K562 (cell line): Measurements from ENCODE around the gene OXLD1. TPM values are rescaled to one million over a fixed set of nuclear protein-coding genes. Genes with fewer than 3 reads are reported as not detected.
A peak's percentile ranks its signal among the peaks of the same experiment; 100 is the strongest.

ENCODE experiments used
- ATF3 ChIP-seq, 2 experiments: fragments of 450-650 bp in 1 of 2; sonication (generic) in 1 of 2; formaldehyde crosslinking in 1 of 2; IDR thresholded peaks in 1 of 2; conservative IDR thresholded peaks in 1 of 2; 2 replicates each; pipeline versions ENCODE4 v1.6.1 to v1.8.1; 2016 to 2023; ENCODE audit warnings: mild to moderate bottlenecking in 2 of 2, moderate library complexity in 2 of 2, inconsistent platforms in 1 of 2, missing genetic modification reagents in 1 of 2
- EGR1 ChIP-seq: fragments of 450-650 bp; conservative IDR thresholded peaks from 2 replicates; pipeline ENCODE4 v1.6.1; 2017; ENCODE audit warnings: mild to moderate bottlenecking
- EHMT2 ChIP-seq: fragments of 450-650 bp; IDR thresholded peaks from 2 replicates; pipeline ENCODE4 v1.6.1; 2018; ENCODE audit warnings: antibody characterized with exemption
- IRF1 ChIP-seq: sonication (generic); formaldehyde crosslinking; IDR thresholded peaks from 2 replicates; pipeline ENCODE4 v1.8.0; 2022; ENCODE audit warnings: missing genetic modification reagents, mild to moderate bottlenecking, borderline replicate concordance
- MAFF ChIP-seq: IDR thresholded peaks from 2 replicates; pipeline ENCODE4 v1.6.1; 2012; ENCODE audit warnings: low read length, improper control_type of control experiment
- NCOA4 ChIP-seq: fragments of 450-650 bp; IDR thresholded peaks from 2 replicates; pipeline ENCODE4 v1.6.1; 2018; ENCODE audit warnings: mild to moderate bottlenecking; ENCODE audit not compliant: partially characterized antibody
- ZNF253 ChIP-seq: fragments of 250-450 bp; sonication (Bioruptor Pico); conservative IDR thresholded peaks from 2 replicates; pipeline ENCODE4 v1.6.1; 2021; ENCODE audit warnings: mild to moderate bottlenecking
- ZNF436 ChIP-seq: fragments of 250-450, 450-650 bp; sonication (Bioruptor Pico); formaldehyde crosslinking; IDR thresholded peaks from 2 replicates; pipeline ENCODE4 v1.7.0; 2020; ENCODE audit warnings: mild to moderate bottlenecking
- polyA plus RNA-seq, 8 experiments: library from polyadenylated mRNA; depleted of rRNA in 4 of 8; stranded (reverse) in 5 of 8; unstranded in 3 of 8; fragments of >200 nt; fragmentation: Nextera tagmentation in 2 of 8; fragmentation: Illumina TruSeq in 1 of 8; extraction: Ambion mirVana in 2 of 8; extraction: Trizol in 1 of 8; gene quantifications; 2 replicates each; pipeline versions ENCODE4 v1.2.1 to v1.2.3, GENCODE V29; 2011 to 2014; ENCODE audit warnings: inconsistent platforms in 1 of 8, missing spikeins in 1 of 8
- total RNA-seq, 7 experiments: library from RNA; depleted of rRNA in 6 of 7; stranded (reverse); fragments of >200 nt in 6 of 7; fragmentation: Illumina TruSeq in 2 of 7; extraction: Trizol in 2 of 7; gene quantifications; 2 replicates each; pipeline versions ENCODE4 v1.2.1 to v1.2.3, GENCODE V29; 2011 to 2021; ENCODE audit warnings: low replicate concordance in 1 of 7
- TF ChIP-seq, protein P1 (sequence below), 2 experiments: fragments of 450-650 bp in 1 of 2; sonication (generic) in 1 of 2; formaldehyde crosslinking in 1 of 2; IDR thresholded peaks; 2 replicates each; pipeline versions ENCODE4 v1.7.1 to v1.9.0; 2016 to 2022; ENCODE audit warnings: inconsistent platforms in 1 of 2, mild to moderate bottlenecking in 1 of 2, missing genetic modification reagents in 1 of 2
- TF ChIP-seq, protein P2 (sequence below): fragments of 250-450 bp; sonication (Bioruptor Pico); IDR thresholded peaks from 2 replicates; pipeline ENCODE4 v1.8.0; 2021; ENCODE audit warnings: mild to moderate bottlenecking, moderate library complexity
- TF ChIP-seq, protein P3 (sequence below): fragments of 150-350 bp; IDR thresholded peaks from 2 replicates; pipeline ENCODE4 v1.6.1; 2014; ENCODE audit warnings: low read depth, mild to moderate bottlenecking, low read length, borderline replicate concordance

OXLD1 gene
- total and polyA plus RNA-seq, 9 of the 15 experiments (the other 6 are each of a cell fraction or from before 2014, with no cell fraction given): 4.4 to 115 (median 29.3) TPM

- TF ChIP-seq, protein P1, sequence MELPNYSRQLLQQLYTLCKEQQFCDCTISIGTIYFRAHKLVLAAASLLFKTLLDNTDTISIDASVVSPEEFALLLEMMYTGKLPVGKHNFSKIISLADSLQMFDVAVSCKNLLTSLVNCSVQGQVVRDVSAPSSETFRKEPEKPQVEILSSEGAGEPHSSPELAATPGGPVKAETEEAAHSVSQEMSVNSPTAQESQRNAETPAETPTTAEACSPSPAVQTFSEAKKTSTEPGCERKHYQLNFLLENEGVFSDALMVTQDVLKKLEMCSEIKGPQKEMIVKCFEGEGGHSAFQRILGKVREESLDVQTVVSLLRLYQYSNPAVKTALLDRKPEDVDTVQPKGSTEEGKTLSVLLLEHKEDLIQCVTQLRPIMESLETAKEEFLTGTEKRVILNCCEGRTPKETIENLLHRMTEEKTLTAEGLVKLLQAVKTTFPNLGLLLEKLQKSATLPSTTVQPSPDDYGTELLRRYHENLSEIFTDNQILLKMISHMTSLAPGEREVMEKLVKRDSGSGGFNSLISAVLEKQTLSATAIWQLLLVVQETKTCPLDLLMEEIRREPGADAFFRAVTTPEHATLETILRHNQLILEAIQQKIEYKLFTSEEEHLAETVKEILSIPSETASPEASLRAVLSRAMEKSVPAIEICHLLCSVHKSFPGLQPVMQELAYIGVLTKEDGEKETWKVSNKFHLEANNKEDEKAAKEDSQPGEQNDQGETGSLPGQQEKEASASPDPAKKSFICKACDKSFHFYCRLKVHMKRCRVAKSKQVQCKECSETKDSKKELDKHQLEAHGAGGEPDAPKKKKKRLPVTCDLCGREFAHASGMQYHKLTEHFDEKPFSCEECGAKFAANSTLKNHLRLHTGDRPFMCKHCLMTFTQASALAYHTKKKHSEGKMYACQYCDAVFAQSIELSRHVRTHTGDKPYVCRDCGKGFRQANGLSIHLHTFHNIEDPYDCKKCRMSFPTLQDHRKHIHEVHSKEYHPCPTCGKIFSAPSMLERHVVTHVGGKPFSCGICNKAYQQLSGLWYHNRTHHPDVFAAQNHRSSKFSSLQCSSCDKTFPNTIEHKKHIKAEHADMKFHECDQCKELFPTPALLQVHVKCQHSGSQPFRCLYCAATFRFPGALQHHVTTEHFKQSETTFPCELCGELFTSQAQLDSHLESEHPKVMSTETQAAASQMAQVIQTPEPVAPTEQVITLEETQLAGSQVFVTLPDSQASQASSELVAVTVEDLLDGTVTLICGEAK (IDR thresholded peaks at IDR 0.05): peak; percentile 10; the same call in 1 of the 2 replicates
- TF ChIP-seq, protein P1 (CRISPR knock-in tag; IDR thresholded peaks at IDR 0.05): no peak
- TF ChIP-seq ZNF436 (CRISPR knock-in tag) (no peak), EHMT2 (no peak), ZNF253 (CRISPR knock-in tag) (no peak), NCOA4 (no peak), MAFF (no peak), ATF3 (IDR thresholded peaks at IDR 0.05) (peak; percentile 72), ATF3 (CRISPR knock-in tag; conservative IDR thresholded peaks at IDR 0.05) (no peak; the same call in 1 of the 2 replicates), IRF1 (CRISPR knock-in tag) (no peak), EGR1 (no peak)
- TF ChIP-seq, protein P2, sequence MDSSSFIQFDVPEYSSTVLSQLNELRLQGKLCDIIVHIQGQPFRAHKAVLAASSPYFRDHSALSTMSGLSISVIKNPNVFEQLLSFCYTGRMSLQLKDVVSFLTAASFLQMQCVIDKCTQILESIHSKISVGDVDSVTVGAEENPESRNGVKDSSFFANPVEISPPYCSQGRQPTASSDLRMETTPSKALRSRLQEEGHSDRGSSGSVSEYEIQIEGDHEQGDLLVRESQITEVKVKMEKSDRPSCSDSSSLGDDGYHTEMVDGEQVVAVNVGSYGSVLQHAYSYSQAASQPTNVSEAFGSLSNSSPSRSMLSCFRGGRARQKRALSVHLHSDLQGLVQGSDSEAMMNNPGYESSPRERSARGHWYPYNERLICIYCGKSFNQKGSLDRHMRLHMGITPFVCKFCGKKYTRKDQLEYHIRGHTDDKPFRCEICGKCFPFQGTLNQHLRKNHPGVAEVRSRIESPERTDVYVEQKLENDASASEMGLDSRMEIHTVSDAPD (CRISPR knock-in tag): no peak
- TF ChIP-seq, protein P3, sequence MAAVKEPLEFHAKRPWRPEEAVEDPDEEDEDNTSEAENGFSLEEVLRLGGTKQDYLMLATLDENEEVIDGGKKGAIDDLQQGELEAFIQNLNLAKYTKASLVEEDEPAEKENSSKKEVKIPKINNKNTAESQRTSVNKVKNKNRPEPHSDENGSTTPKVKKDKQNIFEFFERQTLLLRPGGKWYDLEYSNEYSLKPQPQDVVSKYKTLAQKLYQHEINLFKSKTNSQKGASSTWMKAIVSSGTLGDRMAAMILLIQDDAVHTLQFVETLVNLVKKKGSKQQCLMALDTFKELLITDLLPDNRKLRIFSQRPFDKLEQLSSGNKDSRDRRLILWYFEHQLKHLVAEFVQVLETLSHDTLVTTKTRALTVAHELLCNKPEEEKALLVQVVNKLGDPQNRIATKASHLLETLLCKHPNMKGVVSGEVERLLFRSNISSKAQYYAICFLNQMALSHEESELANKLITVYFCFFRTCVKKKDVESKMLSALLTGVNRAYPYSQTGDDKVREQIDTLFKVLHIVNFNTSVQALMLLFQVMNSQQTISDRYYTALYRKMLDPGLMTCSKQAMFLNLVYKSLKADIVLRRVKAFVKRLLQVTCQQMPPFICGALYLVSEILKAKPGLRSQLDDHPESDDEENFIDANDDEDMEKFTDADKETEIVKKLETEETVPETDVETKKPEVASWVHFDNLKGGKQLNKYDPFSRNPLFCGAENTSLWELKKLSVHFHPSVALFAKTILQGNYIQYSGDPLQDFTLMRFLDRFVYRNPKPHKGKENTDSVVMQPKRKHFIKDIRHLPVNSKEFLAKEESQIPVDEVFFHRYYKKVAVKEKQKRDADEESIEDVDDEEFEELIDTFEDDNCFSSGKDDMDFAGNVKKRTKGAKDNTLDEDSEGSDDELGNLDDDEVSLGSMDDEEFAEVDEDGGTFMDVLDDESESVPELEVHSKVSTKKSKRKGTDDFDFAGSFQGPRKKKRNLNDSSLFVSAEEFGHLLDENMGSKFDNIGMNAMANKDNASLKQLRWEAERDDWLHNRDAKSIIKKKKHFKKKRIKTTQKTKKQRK: no peak
Measured at GRCh38 chr17:81684442-81684911, 18.1 kb upstream of the OXLD1 start (continued).
